ENCODE measurements around the gene RETREG1.
"Not testable (repeated sequence)": the region's sequence is repeated elsewhere in the genome, so short reads cannot be mapped to it uniquely, and the experiment has no call there.

Gene RETREG1

GRCh38 chr5:16616536-16617273, at the start of gene RETREG1:
TSS of gene RETREG1 (minus strand) at chr5:16616997. CDS start at chr5:16616971, 26 bp downstream.
- DNase-seq, result peak; percentile 80 to 84

- DNase-seq, result no peak
These were observed 49.5 kb upstream of the RETREG1 start for GRCh38 chr5:16666130-16666882.

- DNase-seq, result no peak
These were observed 48.8 kb upstream of the RETREG1 start for GRCh38 chr5:16665601-16666000.

GRCh38 chr5:16664368-16664767, 47.6 kb upstream of the RETREG1 start:
- DNase-seq, result no peak

- DNase-seq, result no peak
These were observed 47.0 kb upstream of the RETREG1 start for GRCh38 chr5:16663840-16664239.

GRCh38 chr5:16661713-16662112, 44.9 kb upstream of the RETREG1 start:
- no peak for DNase-seq

GRCh38 chr5:16660982-16661381, 44.2 kb upstream of the RETREG1 start:
- no peak for DNase-seq

- no peak for DNase-seq
These were observed 42.7 kb upstream of the RETREG1 start for GRCh38 chr5:16659536-16659935.

GRCh38 chr5:16656561-16657191, 39.9 kb upstream of the RETREG1 start:
- no peak for DNase-seq

GRCh38 chr5:16654647-16655334, 38.0 kb upstream of the RETREG1 start:
- DNase-seq, result no peak

- not testable (repeated sequence) for DNase-seq
These were observed 31.9 kb upstream of the RETREG1 start for GRCh38 chr5:16648739-16649138.

GRCh38 chr5:16644301-16644889, 27.6 kb upstream of the RETREG1 start:
- no peak for DNase-seq

- no peak for DNase-seq
These were observed 26.1 kb upstream of the RETREG1 start for GRCh38 chr5:16642867-16643266.

- DNase-seq, result no peak
These were observed 22.4 kb upstream of the RETREG1 start for GRCh38 chr5:16639206-16639605.

GRCh38 chr5:16628376-16628775, 11.6 kb upstream of the RETREG1 start:
- DNase-seq, result no peak

GRCh38 chr5:16626696-16627264, 10.0 kb upstream of the RETREG1 start:
- peak in 1 of 2 donors; percentile 29 for DNase-seq

- DNase-seq, result no peak
These were observed 8.3 kb upstream of the RETREG1 start for GRCh38 chr5:16625096-16625495.

GRCh38 chr5:16619136-16619535, 2.3 kb upstream of the RETREG1 start:
- no peak for DNase-seq

GRCh38 chr5:16618138-16618897, 1.5 kb upstream of the RETREG1 start:
- DNase-seq, result no peak

GRCh38 chr5:16617274-16617968, 624 bp upstream of the RETREG1 start:
- DNase-seq, result peak; percentile 55 to 59

All from stimulated activated CD4-positive, alpha-beta T cell treated with anti-CD3 and anti-CD28 coated beads, Interleukin-2, amount 100 ng/mL, for 24 hours (primary cell).